Measurements from ENCODE around the gene TRPV4. TPM values are rescaled to one million over a fixed set of nuclear protein-coding genes. Genes with fewer than 3 reads are reported as not detected.

Gene TRPV4
- total and polyA plus RNA-seq, 2 donors (not counting 3 experiments of a cell fraction or from before 2014, with no cell fraction given): 8.8 to 22.3 TPM

- no TSS peak for BruUV-seq (replicated peaks)
- Histone ChIP-seq H3K4me2 (ENCODE audit: insufficient read depth, low read length) (no peak overlapping the region), H3K27ac (ENCODE audit: insufficient read depth, low read depth, low read length) (no peak overlapping the region), H3K27me3 (ENCODE audit: control insufficient read depth in 2 of 2, insufficient read depth in 2 of 2, low read length in 2 of 2) (no peaks in the 10 kb centered on the region), H3K9me1 (replicated peaks; ENCODE audit: control insufficient read depth, extremely low read depth, insufficient read depth, low read length) (no peaks in the 10 kb centered on the region), H3K9ac (replicated peaks; ENCODE audit: extremely low read depth, insufficient read depth, low read length) (no peak overlapping the region), H3K4me1 (ENCODE audit: control insufficient read depth, extremely low read depth, insufficient read depth, low read length) (peaks cover 21% of the 10 kb centered on the region), H2AFZ (ENCODE audit: low read depth, low read length) (no peak overlapping the region), H3K4me3 (replicated peaks in 1 of 3; ENCODE audit: insufficient read depth in 1 of 3, low read depth in 1 of 3, low read length in 3 of 3) (no peak overlapping the region), H3K79me2 (ENCODE audit: control insufficient read depth, insufficient read depth, low read length) (peaks cover 30% of the 10 kb centered on the region), H3K36me3 (ENCODE audit: control insufficient read depth in 2 of 2, extremely low read depth in 1 of 2, insufficient read depth in 2 of 2, low read length in 2 of 2) (peaks cover 2 to 3% of the 10 kb centered on the region in 2 experiments), H3K9me3 (replicated peaks; ENCODE audit: control insufficient read depth, insufficient read depth, low read length) (no peaks in the 10 kb centered on the region), H4K20me1 (replicated peaks; ENCODE audit: control insufficient read depth, extremely low read depth, insufficient read depth, low read length) (no peaks in the 10 kb centered on the region)
- ChIA-PET POLR2A (no interaction called here), CTCF (no interaction called here)
- intact Hi-C loops (cut with micrococcal nuclease): no loop called here
- dilution Hi-C loops (cut with MboI; ENCODE audit: extremely low pct_ligation_motif_present, low sequenced_read_pairs): no loop called here
- no peak for FAIRE-seq
- TF ChIP-seq MYC (IDR thresholded peaks at IDR 0.05; ENCODE audit: low read depth, low read length) (no peak), FOS (IDR thresholded peaks at IDR 0.05; ENCODE audit: borderline replicate concordance, insufficient read depth, low read length) (no peak), GATA2 (IDR thresholded peaks at IDR 0.05; ENCODE audit: insufficient read depth, insufficient read length, low read depth, low read length) (no peak), POLR2A (IDR thresholded peaks at IDR 0.05; ENCODE audit: low read depth, low read length) (no peak), MAX (IDR thresholded peaks at IDR 0.05; ENCODE audit: insufficient read depth, insufficient read length) (no peak), POLR2AphosphoS5 (IDR thresholded peaks at IDR 0.05; ENCODE audit: insufficient read depth, low read depth, low read length) (no peak), EZH2 (IDR thresholded peaks at IDR 0.05; ENCODE audit: borderline replicate concordance, low read depth, low read length, severe bottlenecking) (no peak), JUN (IDR thresholded peaks at IDR 0.05; ENCODE audit: borderline replicate concordance, insufficient read depth, insufficient read length, low read depth) (no peak), CTCF (IDR thresholded peaks at IDR 0.05; ENCODE audit: extremely low read depth in 1 of 2, insufficient read depth in 1 of 2, low read depth in 1 of 2, low read length in 2 of 2) (no peak)
- no peak for DNase-seq (ENCODE audit: low read depth, low spot score)
Measured at GRCh38 chr12:109875572-109876131, 42.5 kb upstream of the TRPV4 start.

Measured in endothelial cell of umbilical vein (primary cell).